SKM-1 (cell line): Measurements from ENCODE around the gene HS3ST4.
A peak's percentile ranks its signal among the peaks of the same experiment; 100 is the strongest.

ENCODE experiments used
- DNase-seq: peaks from one replicate; lab custom pipeline; 2025; ENCODE audit not compliant: unreplicated experiment; lab: John Stamatoyannopoulos, UW

HS3ST4 gene

DNA sequence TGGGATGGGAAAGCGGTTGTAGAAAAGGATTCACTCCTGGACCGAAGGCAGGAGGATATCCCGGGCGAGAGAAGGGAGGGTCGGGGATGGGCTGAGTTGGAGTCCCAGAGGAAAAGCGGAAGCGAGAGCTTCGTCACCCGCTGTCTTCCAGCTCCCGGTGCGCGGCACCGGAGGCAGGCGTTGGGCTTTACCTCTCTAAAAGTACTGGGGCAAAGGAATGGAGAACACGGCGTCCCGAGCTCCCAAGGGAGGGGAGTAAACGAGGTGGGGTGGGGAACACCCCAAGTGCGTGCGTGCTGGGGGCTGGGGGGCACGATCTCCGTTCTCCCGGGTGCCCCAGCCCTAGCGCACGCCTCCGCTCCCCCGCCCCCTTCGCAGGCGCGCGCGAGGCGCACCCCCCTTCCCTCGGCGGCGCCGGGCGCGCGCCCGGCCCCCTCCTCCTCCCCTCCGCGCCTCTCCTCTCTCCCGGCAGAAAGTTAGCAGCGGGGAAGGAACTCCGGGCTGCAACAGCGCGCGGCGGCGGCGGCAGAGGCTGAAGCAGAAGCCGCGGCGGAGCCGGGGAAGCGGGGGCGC lies at the start of gene HS3ST4:
TSS of gene HS3ST4 (plus strand) at position 441 of the 573 bp plus-strand sequence.
- no peak for DNase-seq

DNA sequence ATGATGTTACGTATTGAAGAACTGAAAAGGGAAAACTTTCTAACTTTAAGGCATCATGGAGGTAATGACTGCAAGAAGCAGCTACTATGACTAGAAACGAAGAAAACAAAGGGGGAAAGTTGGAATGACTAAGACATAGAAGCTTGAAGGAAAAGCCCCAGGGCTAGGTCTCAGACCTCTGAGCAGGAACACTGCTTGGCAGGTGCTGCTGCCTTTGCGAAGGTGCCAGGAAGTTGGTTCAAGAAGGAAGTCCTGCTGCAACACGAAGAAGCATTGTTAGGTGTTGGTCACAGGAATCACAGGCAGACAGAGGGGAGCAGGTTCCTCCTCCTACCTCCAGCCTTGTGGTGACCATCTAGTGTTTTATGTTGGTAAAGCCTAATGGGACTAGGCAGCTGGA lies 48.1 kb upstream of the HS3ST4 start:
- DNase-seq: no peak

DNA sequence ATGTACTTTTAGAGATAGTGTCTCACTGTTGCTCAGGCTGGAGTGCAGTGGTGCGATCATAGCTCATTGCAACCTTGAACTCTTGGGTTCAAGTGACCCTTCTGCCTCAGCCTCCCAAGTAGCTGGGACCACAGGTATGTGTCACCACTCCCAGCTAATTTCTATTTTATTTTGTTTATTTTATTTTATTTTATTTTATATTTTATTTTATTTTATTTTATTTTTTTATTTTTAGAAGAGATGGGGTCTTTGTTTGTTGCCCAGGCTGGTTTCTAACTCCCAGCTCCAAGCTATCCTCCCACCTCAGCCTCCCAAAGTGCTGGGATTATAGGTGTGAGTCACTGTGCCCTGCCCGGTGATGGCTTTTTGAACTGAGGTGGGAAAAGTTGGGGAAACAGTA lies 35.1 kb upstream of the HS3ST4 start:
- no peak for DNase-seq

DNA sequence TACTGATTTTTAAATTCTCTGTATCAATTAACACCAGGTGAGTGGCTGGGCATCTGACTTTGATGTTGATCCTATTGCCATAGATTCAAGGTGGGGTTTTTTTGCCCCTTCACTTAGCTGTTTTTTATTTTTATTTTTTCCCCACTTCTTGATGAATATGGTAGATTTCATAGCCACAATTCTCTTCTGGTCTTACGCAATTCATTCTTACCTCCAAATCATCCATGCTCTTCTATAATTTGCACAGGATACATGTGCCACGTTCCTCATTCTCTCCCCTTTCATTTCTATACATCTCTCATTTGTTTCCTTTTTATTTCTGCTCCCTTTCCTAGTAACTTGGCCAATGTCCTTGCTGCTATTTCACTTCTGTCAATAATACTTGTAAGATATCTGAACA lies 14.9 kb upstream of the HS3ST4 start:
- no peak for DNase-seq

DNA sequence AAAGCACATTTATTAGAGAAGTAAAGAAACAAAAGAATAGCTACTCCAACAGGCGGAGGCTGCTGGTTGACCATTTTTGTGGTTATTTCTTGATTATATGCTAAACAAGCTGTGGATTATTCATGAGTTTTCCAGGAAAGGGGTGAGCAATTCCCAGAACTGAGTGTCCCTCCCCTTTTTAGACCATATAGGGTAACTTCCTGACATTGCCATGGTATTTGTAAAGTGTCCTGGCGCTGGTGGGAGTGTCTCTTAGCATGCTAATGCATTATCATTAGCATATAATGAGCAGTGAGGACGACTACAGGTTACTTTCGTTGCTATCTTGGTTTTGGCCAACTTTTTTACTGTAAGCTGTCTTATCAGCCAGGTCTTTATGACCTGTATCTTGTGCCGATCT lies 12.2 kb upstream of the HS3ST4 start:
- DNase-seq: no peak

DNA sequence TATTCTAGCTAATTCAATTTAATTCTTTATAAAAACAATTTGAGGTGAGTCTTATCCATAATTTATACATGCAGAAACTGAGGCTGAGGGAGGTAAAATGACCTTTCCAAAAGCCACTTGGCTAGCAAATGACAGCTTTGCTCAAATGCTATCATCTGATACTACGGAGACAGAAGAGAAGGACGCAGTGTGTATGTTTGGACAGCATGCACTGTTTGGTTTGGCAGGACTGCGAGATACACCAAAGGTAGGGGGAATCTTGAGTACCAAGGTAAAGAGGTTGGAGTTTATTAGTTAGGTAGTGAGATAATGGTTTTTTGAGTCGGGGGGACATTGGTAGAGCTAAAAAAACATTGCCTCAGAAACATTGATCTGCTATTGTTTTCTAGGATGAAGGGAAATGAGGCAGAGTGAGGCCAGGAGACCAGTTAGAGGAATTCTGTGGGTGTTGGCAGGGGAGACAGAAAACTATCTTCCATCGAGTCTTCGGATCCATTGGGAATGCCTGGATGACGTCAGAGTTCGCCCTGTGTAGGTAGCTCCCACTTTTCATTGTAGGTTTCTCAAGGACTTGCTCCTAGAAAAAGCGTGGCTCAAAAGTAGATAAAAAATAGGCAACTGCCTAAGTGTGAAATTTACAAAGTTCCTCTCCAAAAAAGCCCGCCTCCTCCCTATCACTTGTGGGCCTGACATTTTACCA lies 2.5 kb upstream of the HS3ST4 start:
- no peak for DNase-seq

DNA sequence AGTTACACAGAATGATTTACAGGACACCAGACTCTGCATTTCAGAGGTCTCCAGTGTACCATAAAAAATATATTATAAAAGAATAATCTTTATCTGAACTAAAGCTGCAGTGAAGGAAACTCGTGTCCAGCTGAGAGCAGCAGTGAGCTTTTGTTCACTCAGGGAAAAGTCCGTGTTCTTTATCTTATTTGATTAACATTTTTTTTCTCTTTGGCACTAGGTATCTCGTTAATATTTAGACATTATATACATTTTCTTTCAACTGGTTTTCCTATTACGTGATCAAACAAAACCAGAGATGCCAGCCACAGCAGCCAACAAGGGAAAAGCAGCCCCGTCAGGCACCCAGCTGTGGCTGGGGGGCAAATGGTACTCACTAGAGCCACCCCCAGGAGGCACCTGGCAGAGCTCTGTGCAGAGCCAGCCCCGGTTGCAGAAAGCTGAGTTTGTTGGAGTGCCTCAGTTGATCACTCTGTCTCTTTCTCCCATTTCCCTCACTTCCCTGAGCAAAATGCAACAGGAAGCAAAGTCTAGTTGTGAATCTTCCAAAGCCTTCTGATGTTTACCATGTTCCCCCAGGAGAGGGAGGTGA lies 1.1 kb upstream of the HS3ST4 start:
- no peak for DNase-seq

DNA sequence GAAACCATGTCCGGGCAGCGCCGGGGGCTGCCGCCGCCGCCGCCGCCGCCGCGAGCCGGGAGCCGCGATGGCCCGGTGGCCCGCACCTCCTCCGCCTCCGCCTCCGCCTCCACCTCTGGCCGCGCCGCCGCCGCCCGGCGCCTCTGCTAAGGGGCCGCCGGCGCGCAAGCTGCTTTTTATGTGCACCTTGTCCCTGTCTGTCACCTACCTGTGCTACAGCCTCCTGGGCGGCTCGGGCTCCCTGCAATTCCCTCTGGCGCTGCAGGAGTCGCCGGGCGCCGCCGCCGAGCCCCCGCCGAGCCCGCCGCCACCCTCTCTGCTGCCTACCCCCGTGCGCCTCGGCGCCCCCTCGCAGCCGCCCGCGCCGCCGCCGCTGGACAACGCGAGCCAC lies 587 bp downstream of the HS3ST4 start:
- no peak for DNase-seq

DNA sequence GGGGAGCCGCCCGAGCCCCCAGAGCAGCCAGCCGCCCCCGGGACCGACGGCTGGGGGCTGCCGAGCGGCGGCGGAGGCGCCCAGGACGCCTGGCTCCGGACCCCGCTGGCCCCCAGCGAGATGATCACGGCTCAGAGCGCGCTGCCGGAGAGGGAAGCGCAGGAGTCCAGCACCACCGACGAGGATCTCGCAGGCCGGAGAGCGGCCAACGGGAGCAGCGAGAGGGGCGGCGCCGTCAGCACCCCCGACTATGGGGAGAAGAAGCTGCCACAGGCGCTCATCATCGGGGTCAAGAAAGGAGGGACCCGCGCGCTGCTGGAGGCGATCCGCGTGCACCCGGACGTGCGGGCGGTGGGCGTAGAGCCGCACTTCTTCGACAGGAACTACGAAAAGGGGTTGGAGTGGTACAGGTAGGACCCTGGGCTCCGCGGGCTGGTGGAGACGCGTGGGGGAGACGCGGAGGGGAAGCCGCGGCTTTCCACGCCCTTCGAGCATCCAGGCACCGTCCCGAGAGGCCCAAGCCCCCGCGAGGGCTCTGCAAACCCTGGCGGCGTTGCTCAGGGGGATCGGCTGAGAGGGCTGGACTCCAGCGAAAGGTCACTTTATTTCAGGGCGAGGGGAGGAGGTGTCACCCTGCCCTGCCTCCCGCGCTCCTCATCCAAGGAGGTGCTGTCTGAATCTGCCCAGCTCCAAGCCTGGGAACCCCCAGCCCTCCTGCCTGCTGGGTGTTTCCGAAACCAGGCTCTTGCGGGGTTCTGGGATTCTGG lies 1.2 kb downstream of the HS3ST4 start:
- DNase-seq: no peak

DNA sequence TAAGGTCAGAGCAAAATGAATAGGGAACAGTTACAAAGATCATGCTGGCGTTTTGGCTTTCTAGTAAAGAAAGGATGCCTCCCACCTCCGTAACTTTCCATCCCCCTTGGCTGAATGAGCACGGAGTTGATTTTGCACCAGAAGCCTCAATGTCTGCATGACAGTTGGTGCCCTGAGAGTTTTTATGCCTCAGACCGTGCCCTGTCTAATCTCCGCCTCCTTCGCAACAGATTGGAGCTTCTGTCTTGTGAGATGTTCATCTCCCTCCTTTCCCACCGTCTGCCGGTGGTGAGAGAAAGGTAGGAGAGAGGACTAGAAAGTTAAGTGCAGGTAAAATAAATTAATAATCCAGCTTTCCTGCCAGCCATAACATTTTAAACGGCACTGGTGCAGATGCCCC lies 1.9 kb downstream of the HS3ST4 start:
- DNase-seq: no peak

DNA sequence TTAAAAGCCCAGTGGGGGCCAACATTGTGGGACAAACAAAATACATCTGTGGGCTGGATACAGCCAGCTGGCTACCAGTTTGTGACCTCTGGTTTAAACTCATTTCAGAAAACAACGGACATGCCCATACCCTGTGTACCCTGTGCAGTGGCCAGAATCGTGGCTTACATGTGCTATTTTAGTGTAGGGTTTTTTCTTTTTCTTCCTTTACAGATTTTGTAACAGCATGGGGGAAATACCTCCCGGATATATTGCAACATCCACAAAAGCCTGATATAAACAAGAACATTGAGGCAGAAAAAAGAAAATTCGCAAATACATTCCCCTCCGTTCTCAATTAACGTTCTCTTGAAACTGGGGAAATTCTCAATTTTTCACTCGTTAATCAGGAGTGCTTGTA lies 7.3 kb downstream of the HS3ST4 start:
- peak; percentile 82 for DNase-seq

DNA sequence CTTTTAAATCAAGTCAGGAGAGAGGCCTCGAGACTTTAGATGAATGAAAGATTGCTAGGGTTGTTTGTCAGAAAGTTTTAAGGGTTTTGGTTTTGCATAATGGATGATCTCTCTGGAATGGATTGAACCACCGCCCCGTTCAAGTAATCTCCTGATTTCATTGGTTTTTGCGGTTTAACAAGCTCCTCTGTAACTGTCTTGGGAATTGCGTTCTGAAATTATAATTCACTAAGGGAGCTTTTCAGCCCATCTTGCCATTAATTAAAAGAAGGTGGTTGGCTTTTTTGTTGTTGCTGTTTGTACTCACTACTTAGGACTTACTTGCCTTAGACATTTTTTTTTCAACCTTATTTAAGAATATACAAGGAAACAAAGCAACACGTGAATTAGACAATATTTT lies 8.8 kb downstream of the HS3ST4 start:
- DNase-seq: no peak

DNA sequence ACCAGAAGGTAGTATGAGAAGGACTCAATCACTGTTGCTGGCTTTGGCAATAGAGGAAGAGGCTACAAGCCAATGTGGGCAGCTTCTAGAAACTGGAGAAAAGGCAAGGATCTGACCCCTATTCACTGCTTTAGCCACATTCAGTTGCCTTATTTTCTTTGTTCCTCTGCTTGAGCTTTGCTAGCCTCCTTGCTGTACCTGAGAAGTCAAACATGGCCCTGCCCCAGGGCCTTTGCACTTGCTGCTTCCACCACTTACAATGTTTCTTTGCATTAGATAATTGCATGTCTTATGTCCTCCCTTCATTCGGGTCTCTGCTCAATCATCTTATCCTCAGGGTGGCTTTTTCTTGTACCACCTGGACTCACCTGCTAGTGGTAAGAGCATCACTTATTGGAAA lies 15.8 kb downstream of the HS3ST4 start:
- DNase-seq: no peak

DNA sequence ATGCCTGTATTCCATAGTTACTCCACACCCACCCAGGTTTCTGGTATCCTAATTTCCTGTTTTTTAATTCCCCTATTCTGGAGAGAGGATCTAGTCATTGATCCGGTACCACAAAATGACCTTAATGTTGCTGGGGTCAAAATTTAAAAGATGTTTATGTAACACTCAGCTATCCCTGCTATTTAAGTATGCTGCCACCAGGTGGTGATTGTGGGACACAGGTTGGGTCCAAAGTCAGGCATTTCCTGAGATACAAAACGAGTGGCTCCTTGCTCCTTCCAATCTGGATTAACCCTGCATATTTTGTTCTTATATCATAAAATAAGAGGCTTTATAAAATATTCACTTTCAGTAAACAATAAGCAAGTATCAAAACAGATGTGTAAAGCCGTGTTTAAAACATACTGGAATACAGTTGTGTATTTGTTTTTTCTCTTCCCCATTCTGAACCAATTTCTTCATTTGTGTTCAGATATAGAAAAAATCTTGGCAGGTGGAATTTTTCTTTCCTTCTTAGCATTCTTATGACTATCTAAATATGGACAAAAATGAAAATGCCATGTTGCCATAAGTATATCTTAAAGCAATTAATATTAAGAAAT lies 16.3 kb downstream of the HS3ST4 start:
- DNase-seq: peak; percentile 25

DNA sequence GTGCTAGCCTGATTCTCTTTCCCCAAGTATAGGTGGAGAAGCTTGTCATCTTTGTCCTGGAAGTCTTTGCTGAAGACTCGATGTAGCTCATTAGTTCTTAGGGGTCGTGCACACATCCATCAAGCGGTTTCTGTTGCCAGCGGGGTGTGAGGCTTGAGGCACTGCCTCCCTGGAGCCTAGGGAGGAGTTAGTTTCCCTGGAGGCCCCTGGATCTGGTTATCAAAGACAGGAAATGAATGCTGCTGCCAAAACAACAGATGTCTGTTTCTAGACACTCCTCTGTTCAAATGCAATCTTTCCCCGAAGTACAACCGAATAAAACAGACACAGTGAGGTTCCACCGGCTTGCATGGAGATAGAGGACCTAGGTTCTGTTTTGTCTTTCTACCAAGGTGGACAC lies 17.5 kb downstream of the HS3ST4 start:
- no peak for DNase-seq

DNA sequence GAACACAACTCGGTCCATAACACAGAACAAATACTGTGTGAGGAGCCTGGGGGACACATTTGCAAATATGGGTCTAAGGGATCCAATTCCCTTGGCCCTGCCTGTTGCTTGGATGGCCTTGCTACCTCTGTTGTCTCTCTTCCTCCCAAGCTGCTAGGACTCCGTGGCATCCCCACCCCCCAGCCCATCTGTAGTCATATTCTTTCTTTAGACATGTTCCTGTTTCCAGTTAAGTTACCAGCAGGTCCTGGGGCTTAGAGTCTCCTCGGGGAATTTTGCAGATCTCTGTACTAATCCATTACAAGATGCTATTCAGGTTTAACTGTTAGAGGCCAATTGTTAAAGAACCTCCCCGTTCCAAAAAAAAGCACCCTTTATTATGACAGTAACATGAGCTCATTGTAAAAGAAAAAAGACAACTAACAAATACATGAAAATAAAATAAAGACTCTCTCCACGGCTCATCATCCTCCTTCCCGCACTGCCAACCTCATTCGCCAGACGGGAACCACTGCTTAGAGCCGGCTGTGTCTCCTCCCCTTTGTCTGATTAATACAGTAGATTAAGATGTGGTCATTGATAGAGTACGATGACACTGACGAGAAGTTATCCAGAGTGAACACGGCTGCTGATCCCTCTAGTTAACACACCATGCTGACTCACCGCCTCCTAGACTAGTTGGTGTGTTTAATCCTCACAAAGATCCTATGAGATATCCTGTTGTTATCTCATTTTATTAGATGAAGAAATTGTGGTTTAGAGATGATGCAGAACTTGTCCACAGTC lies 22.2 kb downstream of the HS3ST4 start:
- no peak for DNase-seq

DNA sequence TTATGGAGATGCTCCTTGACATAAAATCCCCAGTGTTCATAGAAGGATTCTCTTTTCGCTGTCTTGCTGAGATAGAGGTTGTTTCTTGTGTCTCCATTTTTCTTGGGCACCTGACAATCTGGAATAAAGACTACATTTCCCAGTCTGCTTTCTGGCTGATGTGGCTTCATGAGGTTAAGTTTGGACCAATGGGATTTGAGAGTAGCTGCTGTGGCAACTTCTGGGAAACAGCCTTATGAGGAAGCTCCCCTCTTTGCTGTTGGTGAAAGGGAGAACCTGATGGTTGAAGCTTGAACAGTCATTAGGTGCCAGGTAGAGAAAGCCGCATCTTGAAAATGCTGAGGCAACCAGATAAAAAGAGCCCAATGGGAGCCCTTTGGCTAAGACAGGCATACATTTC lies 24.4 kb downstream of the HS3ST4 start:
- peak; percentile 64 for DNase-seq

DNA sequence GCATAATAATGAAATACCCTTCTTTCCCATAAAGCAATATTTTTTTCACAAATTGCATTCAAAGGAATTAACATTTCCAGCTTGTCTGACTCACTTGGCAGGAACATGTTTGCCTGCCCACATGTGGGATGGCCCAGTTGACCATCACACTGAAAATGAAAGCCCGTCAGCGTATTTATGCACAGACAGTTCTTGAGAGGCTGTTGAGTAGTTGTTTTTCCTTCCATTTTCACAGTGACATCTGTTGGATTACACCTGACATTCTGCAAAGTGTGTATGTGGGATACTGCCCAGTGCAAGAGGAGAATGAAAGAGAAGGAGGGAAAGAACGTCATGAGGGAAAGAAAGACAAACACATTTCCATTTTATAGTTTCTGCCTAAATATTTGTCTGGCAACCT lies 29.7 kb downstream of the HS3ST4 start:
- DNase-seq: no peak

DNA sequence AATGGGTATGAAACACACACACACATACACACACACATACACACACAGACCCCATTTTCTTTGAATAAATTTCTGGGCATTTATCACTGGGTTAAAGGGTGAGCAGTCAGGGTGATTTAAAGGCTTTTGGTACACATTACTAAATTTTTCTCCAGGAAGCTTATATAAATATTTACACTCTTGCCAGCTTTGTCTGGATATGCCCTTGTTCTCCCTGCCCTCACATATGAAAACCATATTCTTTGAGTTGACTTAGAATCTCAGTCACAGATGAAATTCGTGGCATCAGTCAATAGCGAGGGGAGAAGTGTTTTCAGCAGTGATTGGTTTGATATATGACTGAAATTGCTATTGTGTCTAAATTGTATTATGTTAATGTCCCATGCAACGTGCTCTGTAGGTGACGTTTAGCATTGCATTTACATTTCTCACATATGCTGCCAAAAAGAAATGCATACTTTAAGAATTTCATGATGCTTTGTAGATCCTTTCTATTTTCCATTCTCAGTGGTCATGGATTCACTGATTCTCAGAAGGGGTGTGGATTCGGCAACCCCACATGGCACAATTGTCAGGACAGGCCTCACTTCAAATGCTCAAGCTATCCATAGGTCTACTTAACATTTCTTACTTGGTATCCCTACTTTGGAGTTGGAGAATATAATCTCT lies 34.8 kb downstream of the HS3ST4 start:
- DNase-seq: no peak

DNA sequence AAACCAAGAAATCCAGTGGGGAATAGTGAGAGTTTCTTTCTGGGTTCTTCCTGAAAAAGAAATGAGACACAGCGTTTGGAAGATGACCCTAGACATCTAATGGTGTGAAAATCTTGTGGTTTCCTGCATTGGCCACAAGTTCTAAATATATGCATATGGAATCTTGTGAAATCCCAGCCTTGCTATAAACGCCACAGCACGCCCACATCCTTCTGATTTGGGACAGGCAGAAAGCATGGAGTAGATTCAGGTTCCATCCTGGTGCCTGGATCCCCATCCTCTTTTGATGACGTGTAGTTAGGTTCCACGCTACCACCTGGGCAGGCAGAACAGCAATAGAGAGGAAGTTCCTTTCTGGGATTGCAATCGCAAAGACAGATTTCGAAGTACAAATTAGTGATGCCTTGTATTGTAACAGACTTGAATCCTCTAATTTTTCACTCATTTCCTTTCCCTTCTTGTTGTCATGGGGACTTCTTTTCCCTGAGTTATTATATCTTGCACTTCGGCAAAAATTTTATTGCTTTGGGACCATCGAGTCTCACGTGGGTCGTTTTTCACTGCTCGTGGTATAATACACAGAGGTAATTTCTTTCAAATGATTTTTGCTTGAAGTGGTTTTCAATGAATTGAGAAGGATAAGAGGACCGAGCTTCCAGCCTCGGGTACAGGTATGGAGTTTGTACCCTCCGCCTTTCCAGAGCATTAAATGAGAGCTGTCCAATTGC lies 37.6 kb downstream of the HS3ST4 start:
- no peak for DNase-seq
